HG03439 (cell line): Measurements from ENCODE around the gene MARK2.
"Not testable (repeated sequence)": the region's sequence is repeated elsewhere in the genome, so short reads cannot be mapped to it uniquely, and the experiment has no call there.

Source experiments
- ATAC-seq: cut with Tn5 transposase; IDR thresholded peaks from one replicate; pipeline ENCODE4 v1.9.1; 2021; ENCODE audit warnings: mild to moderate bottlenecking, moderate library complexity; ENCODE audit not compliant: unreplicated experiment

The MARK2 gene

GRCh38 chr11:63853476-63853875, 14.6 kb downstream of the MARK2 start:
- ATAC-seq = no peak

DNA sequence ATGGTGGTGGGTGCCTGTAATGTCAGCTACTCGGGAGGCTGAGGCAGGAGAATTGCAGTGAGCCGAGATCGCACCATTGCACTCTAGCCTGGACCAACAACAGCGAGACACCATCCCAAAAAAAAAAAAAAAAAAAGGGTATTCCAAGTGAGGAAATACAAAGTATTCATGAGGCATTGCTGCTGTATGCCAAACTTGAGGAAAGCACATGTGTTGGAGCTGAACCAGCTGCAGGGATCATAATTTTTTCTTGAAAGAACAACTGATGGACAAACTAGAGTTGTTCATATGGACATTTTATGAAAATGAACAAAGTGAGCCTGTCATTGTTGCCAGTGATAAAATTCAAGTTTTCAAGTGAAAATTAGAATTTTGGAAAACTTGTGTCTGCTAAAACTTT, 15.8 kb downstream of the MARK2 start:
- ATAC-seq = no peak

DNA sequence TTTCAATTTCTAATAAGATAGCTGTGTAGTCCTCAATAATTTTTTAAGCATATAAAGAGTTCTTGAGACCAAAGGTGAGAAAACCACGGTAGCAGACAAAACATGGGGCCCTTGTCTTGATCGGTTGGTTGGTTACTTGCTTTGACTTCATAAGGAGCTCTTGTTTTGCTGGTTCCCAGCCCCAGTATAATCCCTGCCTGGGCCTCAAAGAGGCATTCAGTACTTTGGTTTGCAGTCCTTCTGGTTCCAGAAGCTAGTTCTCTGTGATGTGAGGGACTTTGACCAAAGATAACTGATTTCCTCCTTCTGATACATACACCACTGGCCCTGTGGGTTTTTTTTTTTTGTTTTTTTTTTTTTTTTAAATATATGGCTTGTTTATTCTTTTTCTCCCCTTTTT, 17.1 kb downstream of the MARK2 start:
- no peak for ATAC-seq

DNA sequence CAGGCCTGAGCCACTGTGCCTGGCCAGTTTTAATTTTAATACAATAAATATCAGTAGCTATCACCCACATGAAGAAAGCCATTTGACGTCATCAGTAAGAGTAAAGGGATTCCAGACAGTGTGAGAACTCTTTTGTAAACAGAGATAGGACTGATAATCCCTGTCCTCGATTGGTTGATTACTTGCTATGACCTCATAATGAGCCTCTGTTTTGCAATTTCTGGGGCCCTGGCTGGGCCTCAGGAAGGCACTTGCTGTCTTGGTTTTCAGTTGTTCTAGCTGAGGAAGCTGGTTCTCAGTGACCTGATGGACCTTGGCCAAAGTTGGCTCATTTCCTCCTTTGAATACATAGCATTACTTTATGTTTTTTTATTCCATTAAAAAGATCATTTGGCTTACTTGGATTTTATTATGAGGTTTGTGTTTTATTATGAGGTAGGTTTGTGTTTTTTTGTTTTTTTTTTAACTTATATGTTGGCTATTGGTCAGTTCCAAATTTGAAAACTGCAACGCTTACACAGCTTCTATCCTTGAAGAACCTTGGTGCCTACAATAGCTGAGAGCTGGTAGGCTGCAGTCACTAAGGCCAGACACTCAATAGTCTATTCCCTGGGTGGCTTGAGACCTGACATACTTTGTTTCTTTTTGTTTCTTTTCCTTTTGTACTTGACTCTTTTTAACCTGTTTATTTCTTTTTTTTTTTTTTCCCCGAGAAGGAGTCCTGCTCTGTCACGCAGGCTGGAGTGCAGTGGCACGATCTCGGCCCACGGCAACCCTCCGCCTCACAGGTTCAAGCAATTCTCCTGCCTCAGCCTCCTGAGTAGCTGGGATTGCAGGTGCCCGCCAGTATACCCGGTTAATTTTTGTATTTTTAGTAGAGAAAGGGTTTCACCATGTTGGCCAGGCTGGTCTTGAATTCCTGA, 20.0 kb downstream of the MARK2 start:
- no peak for ATAC-seq

DNA sequence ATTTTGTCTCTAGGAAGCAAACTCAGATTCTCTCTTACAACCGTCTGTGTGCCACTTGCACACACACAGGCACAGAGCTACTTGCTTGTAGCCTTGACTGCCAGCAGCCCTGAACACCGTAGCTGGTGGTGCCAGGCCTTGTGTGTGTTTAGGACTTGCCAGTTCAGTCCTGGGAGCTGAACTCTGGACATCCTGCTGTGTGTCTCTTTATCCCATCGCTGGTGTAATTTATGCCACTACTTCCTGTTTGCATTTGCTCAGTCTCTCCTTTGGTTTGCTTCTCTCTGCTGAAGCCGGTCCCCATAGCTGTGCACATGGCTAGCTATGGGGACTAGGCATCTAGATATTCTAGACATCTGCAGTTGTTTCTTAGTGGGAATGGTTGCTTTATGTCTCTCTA, 24.0 kb downstream of the MARK2 start:
- no peak for ATAC-seq

DNA sequence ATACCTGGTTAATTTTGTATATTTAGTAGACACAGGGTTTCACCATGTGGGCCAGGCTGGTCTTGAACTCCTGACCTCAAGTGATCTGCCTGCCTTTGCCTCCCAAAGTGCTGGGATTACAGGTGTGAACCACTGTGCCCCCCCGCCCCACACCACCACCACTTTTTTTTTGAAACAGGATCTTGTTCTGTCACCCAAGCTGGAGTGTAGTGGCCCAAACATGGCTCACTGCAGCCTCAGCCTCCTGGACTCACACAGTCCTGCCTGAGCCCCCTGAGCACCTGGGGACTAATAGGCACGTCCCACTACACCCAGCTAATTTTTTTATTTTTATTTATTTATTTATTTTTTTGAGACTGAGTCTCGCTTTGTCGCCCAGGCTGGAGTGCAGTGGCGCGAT, 24.7 kb downstream of the MARK2 start:
- not testable (repeated sequence) for ATAC-seq

DNA sequence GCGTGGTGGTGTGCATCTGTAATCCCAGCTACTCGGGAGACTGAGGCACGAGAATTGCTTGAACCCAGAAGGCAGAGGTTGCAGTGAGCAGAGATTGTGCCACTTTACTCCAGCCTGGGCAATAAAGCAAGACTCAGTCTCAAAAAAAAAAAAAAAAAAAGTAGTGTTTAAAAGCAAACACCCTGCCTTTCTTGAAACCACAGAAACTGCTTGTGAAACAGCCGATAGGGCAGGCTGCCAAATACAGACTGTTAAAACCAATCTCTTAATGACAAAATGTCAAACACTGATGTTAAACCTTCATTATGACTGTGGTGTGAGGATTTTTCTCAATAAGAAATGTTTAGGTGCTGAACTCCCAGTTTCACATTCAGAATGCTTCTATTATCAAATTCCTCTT, 27.3 kb downstream of the MARK2 start:
- ATAC-seq = no peak

GRCh38 chr11:63867511-63867910, 28.6 kb downstream of the MARK2 start:
- ATAC-seq = no peak

GRCh38 chr11:63868399-63869064, 29.6 kb downstream of the MARK2 start:
- no peak for ATAC-seq

GRCh38 chr11:63869171-63869591, 30.3 kb downstream of the MARK2 start:
- ATAC-seq = no peak

GRCh38 chr11:63869683-63870082, 30.8 kb downstream of the MARK2 start:
- no peak for ATAC-seq

- ATAC-seq = no peak
These were observed 31.6 kb downstream of the MARK2 start for GRCh38 chr11:63870351-63871140.

GRCh38 chr11:63871962-63872799, 33.3 kb downstream of the MARK2 start:
- peak; percentile 89 for ATAC-seq

GRCh38 chr11:63872800-63873197, 33.9 kb downstream of the MARK2 start:
- ATAC-seq = no peak

DNA sequence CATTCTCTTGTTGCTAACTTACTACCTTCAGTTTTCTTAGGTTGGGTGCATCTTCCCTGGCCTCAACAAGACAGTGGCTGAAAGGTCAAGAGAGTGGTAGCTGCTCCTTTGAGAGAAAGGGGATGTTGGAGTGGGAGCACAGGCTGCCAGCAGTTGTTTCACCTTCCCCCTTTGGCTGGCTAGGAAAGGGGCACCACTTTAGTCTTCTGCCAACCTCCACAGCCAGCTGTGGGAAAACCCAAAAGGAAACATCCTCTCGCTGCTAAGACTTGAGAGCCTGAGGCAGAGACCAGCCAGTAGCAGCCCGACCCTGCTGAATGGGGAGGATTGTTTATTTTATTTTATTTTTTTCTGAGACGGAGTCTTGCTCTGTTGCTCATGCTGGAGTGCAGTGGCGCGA, 34.4 kb downstream of the MARK2 start:
- no peak for ATAC-seq

DNA sequence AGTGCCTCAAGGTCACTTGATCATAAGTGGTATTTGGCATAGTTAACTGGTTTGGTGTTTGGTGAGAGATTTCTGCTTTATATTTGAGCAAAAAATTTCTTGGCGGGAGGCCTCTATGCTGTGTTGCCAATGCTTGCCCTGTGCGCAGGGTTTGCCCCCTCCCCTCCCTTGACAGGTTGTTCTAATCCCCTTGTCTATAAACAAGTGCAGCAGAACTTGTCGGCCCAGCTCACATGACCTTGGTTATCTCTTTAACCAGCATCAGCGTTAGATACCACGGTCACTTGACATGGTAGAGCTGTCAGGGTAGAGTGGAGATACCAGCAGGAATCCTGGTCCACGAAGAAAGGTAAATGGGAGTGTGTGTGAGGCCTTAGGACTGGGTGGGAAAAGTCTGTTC, 35.6 kb downstream of the MARK2 start:
- ATAC-seq = no peak

DNA sequence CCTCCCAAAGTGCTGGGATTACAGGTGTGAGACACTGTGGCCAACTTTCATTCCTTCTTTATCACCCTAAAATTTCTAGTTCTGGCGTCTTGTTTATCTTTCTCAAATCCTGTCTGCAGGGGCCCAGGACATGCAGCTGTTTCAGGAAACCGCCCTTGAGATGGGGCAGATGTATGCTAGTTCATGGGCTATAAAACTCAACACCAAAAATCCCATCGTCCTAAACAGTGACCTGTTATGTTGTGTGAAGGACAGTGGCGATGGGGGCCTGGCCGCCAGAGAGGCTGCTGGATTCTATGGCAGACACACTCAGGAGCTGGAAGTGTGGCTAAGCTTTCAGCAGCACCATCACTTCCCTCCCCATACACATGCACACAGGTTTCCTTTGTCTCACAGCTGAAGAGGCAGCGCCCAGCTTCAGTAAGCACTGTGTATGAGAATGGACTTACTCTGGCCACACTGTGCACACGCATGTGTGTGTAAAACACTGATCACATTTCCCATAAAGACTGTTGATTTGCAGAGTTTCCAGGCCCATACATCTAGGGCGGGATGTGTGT, 36.7 kb downstream of the MARK2 start:
- no peak for ATAC-seq

- no peak for ATAC-seq
These were observed 37.7 kb downstream of the MARK2 start for GRCh38 chr11:63876616-63877015.

DNA sequence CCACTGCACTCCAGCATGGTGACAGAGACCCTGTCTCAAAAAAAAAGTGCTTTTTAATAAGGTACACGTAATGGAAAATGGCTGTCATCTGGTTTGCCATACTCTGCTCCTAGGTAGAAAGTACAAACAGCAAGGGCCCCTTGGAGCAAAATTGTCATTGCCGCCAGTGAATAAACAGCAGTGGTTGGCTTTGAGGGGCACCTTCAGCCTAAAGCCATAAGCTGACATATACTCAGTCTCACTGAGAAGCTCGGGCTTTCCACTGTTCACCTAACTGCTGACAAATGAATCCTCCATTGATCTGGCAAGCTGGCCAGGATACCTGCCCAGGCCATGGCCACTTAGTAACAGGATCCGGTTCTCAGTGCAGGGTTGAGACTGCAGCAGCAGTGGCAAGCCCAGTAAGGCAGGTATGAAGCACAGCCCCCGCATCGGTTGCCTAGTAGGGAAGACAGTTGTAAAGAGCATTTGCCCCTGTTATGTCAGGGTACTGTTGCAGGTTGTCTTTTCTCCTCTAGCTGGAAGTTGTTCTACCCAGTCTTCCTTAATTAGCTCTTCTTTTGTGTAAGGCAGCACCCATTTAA, 38.8 kb downstream of the MARK2 start:
- ATAC-seq = no peak
